Measurements from ENCODE around the gene ZBTB3.
"Not testable (repeated sequence)": the region's sequence is repeated elsewhere in the genome, so short reads cannot be mapped to it uniquely, and the experiment has no call there.

DNA sequence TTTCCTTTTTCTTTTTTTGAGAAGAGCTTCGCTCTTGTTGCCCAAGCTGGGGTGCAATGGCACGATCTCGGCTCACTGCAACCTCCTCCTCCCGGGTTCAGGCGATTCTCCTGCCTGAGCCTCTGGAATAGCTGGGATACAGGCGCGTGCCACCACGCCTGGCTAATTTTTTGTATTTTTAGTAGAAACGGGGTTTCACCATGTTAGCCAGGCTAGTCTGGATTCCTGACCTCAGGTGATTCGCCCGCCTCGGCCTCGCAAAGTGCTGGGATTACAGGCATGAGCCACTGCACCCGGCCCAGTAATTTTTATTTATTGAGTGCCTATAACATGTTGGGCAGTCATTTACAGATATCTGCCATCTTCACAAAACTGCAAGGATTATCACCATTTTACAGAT is 23.9 kb downstream of the ZBTB3 start:
- TF ChIP-seq POLR2A, POLR2AphosphoS5 (IDR thresholded peaks at IDR 0.05): not testable (repeated sequence)
- TF ChIP-seq, protein P1, sequence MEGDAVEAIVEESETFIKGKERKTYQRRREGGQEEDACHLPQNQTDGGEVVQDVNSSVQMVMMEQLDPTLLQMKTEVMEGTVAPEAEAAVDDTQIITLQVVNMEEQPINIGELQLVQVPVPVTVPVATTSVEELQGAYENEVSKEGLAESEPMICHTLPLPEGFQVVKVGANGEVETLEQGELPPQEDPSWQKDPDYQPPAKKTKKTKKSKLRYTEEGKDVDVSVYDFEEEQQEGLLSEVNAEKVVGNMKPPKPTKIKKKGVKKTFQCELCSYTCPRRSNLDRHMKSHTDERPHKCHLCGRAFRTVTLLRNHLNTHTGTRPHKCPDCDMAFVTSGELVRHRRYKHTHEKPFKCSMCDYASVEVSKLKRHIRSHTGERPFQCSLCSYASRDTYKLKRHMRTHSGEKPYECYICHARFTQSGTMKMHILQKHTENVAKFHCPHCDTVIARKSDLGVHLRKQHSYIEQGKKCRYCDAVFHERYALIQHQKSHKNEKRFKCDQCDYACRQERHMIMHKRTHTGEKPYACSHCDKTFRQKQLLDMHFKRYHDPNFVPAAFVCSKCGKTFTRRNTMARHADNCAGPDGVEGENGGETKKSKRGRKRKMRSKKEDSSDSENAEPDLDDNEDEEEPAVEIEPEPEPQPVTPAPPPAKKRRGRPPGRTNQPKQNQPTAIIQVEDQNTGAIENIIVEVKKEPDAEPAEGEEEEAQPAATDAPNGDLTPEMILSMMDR (IDR thresholded peaks at IDR 0.05): not testable (repeated sequence)
